Measurements from ENCODE around the gene CACNA1S.

CACNA1S gene

DNA sequence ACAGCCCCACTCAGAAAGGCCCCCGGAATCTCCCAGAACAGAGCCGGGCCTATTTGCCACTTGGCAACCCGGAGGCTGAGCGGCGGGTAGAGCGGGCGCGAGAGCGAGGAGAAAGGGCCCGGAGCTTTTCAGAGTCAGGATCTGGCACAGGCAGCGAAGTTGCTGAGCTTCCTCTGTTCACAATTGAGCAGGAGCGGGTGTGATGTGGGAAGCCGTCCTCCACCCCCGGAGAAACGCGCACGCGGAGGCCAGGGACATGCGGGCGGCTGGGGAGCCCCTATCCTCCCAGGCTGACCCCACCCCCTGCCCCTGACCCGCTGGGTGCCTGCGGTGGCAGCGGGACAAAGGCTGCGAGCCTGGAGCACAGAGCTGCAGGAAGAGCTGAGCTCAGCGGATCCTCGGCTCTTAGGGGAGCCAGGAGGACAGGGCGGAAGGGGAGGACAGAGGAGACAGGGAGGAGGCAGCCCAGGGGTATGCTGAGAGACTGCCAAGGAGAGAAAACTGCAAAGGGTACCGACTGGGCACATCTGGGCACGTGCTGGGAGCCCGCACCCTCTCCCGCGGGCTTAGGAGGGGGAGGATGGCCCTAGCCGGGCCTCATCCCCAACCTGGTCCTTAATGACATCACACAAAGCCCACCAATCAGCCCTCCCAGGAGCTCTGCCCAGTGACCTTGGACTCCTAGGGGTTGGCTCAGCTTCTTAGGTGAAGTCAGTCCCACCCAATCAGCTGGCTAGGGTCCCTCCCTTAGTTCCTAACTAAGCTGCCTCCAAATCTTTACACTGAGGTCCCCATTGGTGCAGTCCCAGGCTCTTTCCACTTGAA is 98.0 kb downstream of the CACNA1S start:
- no peak for DNase-seq (ENCODE audit: low spot score)

DNA sequence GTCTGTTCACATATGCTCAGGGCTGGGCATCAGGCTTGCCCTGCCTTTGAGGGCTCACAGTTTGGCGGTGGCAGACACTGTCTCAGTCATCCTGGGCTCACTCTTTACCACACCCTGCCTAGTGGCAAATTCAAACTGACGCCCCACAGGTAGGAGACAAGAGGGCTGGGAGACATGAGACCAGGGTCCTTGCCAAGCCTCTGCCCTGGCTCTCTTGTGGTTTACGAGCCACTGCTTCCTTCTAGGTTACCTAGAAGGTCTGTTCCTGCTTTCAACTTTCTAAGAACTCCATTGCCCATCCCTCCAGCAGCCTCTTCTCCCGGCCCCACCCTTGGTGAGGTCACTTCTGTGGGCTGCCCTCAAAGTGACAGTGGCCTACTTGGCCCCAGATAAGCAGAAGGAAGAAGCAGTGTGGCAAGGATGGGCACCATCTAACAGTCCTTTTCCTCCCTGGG is 99.2 kb downstream of the CACNA1S start:
- no peak for DNase-seq (ENCODE audit: low spot score)

DNA sequence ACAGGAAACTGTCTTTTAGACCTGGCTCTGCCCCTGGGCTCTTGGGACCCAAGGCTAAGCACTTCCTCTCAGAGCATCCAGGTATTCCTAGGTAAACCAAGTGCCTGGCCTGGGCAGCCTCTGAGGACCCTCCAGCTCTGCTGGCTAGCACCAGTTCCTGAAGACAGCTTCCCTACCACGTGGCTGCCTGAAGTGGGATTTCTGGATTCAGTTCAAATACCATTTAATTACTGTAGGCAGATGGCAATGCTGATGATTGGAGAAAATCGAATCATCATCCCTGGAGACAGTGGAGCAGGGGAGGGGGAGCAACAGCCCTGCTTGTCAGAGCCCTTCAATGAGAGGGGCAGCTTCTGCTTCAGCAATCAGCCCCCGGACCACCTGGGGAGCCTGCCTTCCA is 100.6 kb downstream of the CACNA1S start:
- DNase-seq (ENCODE audit: low spot score): no peak

DNA sequence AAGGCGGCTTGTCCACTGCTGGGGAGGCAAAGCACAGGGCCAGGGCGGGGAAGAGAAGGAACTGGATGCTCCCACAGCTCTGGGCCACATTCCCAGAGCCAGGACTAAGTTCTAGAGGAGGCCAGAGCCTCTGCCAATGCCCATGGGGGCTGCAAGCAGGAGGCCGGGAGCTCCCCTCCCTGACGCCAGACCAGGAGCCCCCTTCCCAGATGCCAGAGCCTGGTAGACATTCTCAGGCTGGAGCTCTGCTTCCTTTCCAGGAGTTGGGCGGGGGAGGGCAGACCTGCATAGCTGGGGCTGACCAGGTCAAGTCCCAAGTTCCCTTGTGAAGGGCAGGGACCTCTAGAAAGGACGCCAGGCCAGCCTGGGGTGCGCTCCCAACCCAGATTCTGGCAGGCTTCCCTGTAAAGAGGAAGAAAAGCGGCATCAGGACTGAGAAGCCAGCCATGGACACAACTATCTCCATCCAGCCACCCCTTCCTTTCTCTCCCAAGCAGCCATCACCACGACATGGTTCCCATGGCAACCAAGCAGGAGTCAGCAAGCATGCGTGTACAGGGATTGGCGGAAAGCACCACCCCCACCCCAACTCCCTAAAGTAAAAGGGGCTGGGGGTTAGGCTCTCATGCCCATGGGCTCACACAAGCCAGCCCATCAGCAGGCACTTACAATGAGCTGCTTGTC is 102.1 kb downstream of the CACNA1S start:
- no peak for DNase-seq (ENCODE audit: low spot score)

DNA sequence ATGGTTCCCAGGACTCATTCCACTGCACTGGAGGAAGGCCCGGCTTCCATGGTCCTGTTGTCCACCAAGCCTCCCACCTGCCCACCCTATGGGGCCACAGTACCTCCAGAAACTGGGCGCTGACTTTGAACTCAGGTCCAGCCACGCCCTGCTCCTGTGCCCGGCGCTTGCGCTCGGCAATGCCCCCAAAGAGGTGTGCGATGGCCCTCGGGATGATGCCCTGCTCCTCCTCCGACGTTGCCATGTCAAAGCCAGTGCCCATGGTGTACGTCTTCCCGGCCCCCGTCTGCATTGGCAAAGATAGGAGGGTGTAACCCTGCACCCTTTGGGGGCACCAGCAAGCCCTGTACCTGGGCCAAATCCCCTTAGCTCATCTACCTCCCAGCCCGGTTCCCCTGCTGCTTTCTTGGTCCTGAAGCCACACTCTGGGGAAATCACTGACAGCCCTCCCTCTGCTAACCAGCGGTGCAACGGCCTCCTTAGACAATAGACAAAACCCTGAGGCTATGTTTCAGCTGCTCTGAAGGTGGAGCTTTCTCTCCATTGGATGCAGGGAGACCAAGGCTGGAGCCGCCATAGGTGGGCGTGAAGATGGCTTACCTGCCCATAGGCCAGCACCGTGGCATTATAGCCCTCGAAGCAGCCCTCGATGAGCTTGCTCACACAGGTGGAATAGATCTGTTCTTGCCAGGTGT is 103.4 kb downstream of the CACNA1S start:
- no peak for DNase-seq (ENCODE audit: low spot score)

DNA sequence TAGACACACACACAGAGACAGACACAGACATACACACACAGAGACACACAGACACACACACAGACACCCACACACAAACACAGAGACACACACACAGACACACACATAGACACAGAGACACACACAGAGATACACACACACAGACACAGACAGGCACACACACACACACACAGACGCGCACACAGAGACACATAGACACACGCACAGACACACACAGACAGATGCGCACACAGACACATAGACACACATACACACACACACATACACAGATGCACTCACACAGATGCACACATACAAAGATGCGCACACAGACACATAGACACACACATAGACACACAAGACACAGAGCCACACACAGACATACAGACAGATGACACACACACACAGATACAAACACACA is 104.7 kb downstream of the CACNA1S start:
- DNase-seq (ENCODE audit: low spot score): no peak

DNA sequence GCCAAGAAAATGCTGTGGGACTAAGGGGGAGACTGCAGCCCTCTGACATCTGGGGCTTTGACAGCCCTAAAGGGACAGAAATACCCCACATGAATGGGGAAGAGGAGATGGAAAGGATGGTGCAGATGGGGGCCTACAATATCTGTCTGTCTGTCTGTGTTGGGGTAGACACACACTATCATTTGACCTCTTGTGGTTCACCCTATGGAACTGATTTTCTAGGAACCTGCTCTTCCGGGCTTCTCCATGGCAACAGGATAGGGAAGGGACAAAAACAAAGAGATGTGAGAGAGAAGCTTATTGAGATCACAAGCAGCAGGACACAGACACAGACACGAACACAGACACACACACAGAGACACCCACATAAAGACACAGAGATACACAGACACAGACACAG is 105.8 kb downstream of the CACNA1S start:
- DNase-seq (ENCODE audit: low spot score): no peak

DNA sequence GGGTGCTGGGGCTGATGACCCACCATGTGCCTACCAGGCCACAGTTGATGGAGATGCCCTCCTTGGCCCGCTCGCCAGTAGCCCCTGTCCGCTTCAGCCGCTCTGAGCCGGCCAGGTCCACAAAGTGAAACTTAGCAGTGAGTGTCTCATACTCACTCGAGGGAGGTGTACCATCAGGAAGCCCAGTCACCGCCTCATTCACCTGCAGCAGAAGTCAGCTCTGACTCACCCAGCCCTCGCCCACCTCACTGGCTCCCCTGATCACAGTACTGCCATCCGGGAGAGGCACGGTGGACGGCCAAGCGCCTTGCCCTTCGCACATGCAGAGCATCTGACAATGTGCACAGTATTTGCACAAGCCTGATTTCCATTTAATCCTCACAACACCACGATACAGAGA is 107.5 kb downstream of the CACNA1S start:
- DNase-seq (ENCODE audit: low spot score): no peak

DNA sequence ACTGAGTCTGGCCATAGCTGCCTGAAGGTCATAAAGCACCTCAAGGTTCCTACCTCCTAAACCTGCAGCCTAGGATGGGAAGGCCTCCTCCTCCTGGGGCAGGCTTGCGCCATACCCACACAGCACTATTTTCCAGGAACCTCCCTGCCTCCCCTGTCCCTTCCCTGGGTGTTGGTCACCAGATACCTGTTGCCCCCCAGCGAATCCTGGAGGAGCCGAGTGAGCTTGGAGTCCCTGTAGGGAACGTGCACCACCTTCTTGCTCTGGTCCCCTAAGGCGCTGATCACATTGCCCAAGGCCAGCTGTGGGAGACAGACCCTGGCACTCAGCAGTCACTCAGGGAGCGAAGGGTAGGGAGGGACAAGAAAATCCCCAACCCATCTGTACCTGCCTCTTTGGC is 108.1 kb downstream of the CACNA1S start:
- DNase-seq (ENCODE audit: low spot score): no peak

DNA sequence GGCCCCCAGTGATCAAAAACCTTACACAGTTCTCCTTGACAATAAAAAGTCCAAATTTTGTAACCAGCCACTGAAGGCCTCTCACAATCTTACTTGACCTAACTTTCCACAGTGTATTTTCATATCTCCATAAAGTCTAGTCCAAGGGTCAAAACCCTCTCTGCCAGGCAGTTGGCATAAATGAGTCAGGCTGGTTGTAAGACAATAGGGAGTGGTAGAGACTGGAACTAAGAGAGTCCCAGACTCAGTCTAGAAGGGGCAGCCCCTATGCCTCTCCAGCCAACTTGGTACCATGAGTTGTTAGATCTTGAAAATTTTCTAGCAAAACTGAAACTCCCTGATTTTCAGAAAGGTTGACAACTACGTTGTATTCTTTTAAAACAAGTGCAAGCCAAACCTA is 109.7 kb downstream of the CACNA1S start:
- no peak for DNase-seq (ENCODE audit: low spot score)

DNA sequence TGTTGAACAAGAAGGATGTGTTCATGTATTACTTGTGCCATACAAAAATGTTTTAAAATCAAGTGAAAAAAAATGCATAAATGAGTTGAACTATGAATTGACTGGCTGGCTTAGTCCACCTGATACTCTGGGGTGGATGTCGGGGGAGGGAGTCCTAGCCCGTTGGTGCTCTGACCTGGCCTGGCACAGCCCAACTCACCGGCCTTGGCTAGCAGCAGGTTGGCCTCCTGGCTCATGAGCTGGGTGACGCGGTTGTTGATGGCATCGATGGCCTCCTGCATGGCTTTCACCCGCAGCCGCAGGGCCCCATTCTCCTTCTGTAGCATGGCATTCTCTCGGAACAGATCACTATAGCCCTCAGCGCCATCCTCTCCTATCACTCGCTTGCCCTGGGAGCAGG is 110.3 kb downstream of the CACNA1S start:
- no peak for DNase-seq (ENCODE audit: low spot score)

DNA sequence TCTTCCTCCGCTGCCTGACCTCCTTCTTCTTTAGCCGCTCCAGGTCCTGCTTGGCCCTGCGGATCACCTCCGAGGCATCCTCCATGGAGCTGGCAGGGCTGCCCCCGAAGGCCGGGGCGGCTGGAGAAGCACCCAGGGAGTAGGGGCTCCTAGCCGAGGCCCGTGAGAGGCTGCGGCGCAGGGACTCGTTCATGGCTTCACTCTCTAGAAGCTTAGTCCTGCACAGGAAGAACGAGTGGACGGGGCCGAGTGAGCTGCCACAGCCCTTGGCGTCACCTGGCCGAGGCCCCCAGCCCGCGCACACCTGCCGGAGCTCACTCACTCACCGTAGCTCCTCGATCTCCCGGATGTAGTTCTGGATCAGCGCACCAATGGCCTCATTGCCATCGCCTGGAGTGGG is 111.8 kb downstream of the CACNA1S start:
- no peak for DNase-seq (ENCODE audit: low spot score)

DNA sequence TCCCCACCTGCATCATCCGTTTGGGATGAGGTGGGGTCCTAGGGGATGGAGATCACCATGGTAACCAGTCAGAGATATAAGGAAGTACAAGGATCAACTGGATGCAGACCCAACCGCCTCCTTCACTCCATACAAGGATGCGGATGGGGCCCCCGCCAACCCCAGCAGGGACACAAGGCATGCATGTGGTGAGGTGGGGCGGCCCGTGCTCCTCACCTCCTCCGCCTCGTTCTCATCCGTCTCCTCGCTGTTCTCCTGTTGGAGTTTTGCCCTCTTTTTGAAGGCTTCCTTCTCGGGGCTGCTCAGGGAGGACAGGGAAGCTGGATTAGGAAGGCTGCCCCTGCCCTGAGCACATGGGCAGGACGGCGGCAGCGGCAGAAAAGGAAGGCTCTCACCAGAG is 112.6 kb downstream of the CACNA1S start:
- DNase-seq (ENCODE audit: low spot score): no peak

DNA sequence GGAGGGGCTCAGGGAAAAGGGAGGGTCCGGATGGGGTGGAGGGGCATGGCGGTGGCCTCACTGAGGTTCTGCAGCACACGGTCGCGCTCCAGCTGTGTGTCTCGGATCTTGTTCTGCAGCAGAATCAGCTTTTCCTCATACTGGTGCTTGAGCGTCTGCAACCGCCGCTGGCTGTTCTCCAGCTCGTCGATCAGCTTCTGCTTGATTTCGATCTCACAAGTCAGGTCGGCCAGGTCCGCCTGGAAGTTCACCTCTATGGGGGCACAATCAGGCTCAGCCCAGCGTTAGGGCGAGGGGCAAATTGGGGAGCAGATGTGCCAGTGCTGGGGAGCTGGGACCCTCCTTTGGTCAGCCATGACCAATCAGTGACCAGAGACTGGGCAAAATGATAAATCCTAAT is 113.9 kb downstream of the CACNA1S start:
- DNase-seq (ENCODE audit: low spot score): no peak

DNA sequence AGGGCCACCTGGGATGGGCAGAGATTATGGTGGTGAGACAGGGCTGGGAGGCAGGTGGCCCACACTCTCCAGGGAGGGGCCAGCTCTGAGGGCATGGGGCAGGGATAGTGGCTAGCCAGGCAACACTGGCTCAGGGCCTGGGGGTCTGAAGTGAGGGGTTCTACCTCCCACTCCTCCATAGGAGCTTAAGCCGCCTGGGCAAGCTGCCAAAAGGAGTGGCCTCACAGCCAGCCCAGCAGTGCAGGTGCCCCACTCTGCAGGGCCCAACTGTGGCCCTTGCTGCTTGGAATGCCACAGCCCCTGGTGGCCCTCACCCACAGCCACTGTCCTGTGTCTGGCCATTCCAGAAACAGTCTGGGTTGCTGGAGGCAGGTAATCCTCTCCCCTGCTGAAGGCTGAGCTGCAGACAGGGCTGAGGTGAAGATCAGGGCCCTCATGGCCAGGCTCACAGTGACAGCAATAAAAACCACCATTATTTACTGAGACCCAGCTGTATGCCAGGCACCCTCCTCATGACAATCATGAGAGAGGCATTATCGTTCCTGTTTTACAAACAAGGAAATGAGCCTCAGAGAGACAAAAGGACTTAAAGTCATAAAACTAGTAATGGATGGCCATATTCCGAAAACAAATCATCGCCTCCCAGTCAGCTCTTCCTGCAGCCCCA is 119.7 kb downstream of the CACNA1S start:
- DNase-seq (ENCODE audit: low spot score): no peak

DNA sequence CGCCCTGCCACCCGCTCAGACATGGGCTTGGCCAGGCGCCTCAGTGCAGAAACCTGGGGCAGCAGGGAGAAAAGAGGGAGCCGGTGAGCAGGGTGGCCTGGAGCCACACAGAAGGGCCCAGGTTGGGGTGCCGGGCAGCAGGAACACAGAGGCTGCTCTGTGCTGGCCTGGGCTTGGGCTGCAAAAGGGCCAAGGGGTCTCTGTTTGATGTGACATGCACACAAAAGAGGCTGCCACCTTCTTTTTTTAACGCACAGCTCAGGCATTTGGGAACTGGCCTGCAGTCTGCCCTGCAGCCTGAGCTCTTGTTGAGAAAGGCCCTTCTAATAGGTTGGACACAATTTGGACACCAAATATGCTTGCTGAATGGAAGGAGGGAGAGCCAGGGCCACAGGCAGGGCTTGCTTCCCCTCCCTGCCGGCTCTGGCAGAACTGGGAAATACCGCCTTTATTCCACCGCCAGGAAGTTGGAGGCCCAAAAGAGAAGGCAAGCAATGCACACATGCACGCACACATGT is 121.1 kb downstream of the CACNA1S start:
- no peak for DNase-seq (ENCODE audit: low spot score)

DNA sequence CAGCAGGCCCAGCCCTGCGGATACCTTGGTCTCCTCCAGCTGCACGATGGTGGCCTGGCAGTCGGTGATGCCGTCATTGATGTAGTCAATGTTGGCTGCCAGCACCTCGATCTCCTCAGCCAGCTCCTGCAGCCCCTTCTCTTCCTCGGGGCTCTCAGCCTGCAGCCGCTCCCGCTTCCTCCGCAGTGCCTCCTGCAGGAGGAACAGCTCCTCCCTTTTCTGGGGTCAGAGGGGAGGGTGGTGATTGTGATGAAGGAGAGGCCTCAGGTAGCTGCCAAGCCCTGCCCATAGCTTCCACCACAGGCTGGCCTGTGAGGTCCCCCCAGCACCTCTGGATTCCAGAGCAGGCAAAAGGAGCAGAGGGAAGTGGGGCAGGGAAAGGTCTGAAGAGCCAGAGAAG is 122.1 kb downstream of the CACNA1S start:
- no peak for DNase-seq (ENCODE audit: low spot score)

Measured in AG08395 (cell line).